ENCODE results near the gene COL18A1. TPM values are rescaled to one million over a fixed set of nuclear protein-coding genes. Genes with fewer than 3 reads are reported as not detected.
A peak's percentile ranks its signal among the peaks of the same experiment; 100 is the strongest.

Gene COL18A1
- total RNA-seq, 2 donors from 2014 or later: 56.2 to 229 TPM

GRCh38 chr21:45554477-45555175 is 149.7 kb downstream of the COL18A1 start:
- peak; percentile 73 for DNase-seq (ENCODE audit: low spot score)
- intact Hi-C loops (cut with DNase I): loop anchor here (5.0 to 10.0 kb wide), 2 partner anchors 268 to 370 kb away; no protein-coding TSS in a partner anchor
- 1% methylated on average over 28 of the region's 53 CpGs for WGBS
- Histone ChIP-seq H3K4me3 (peak overlapping the region; percentile 38 to 44), H3K9me3 (no peaks in the 10 kb centered on the region), H3K36me3 (no peaks in the 10 kb centered on the region), H3K27me3 (replicated peaks; ENCODE audit: insufficient read depth) (no peaks in the 10 kb centered on the region), H3K27ac (peak overlapping the region; percentile 61 to 85), H3K4me1 (replicated peaks) (no peaks in the 10 kb centered on the region)
- peak; percentile 51 for TF ChIP-seq POLR2AphosphoS5 (IDR thresholded peaks at IDR 0.05)
- peak; percentile 22 for TF ChIP-seq POLR2A (IDR thresholded peaks at IDR 0.05)
- peak; percentile 82 to 96 (median 92) for TF ChIP-seq CTCF (IDR thresholded peaks at IDR 0.05)

- no peak for DNase-seq (ENCODE audit: low spot score)
- H3K36me3 ChIP-seq: no peaks in the 10 kb centered on the region
- H3K27me3 ChIP-seq (replicated peaks; ENCODE audit: insufficient read depth): no peaks in the 10 kb centered on the region
- no peaks in the 10 kb centered on the region for H3K4me1 ChIP-seq (replicated peaks)
- TF ChIP-seq POLR2A (IDR thresholded peaks at IDR 0.05): no peak
- no peak for TF ChIP-seq CTCF (IDR thresholded peaks at IDR 0.05)
- TF ChIP-seq POLR2AphosphoS5 (IDR thresholded peaks at IDR 0.05): no peak
- peak overlapping the region; percentile 69 to 92 for H3K27ac ChIP-seq
- WGBS: 0% methylated on average over 8 of the region's 34 CpGs
- H3K9me3 ChIP-seq: no peaks in the 10 kb centered on the region
- intact Hi-C loops (cut with DNase I): loop anchor here (5.0 to 10.0 kb wide), 2 partner anchors 267 to 370 kb away; no protein-coding TSS in a partner anchor
- peak overlapping the region; percentile 39 to 42 for H3K4me3 ChIP-seq
These were observed 150.2 kb downstream of the COL18A1 start for GRCh38 chr21:45555251-45555556.

GRCh38 chr21:45555557-45556301 is 150.8 kb downstream of the COL18A1 start:
- no peaks in the 10 kb centered on the region for H3K9me3 ChIP-seq
- peak overlapping the region; percentile 69 to 92 for H3K27ac ChIP-seq
- H3K4me3 ChIP-seq: peak overlapping the region; percentile 39 to 42
- no peaks in the 10 kb centered on the region for H3K27me3 ChIP-seq (replicated peaks; ENCODE audit: insufficient read depth)
- TF ChIP-seq CTCF (IDR thresholded peaks at IDR 0.05): peak; percentile 54 to 97 (median 73)
- TF ChIP-seq POLR2A (IDR thresholded peaks at IDR 0.05): no peak
- H3K4me1 ChIP-seq (replicated peaks): no peaks in the 10 kb centered on the region
- 10% methylated on average over 42 of the region's 62 CpGs for WGBS
- no peaks in the 10 kb centered on the region for H3K36me3 ChIP-seq
- peak; percentile 64 for DNase-seq (ENCODE audit: low spot score)
- intact Hi-C loops (cut with DNase I): loop anchor here (2.0 to 10.0 kb wide), 3 partner anchors 43 to 369 kb away; no protein-coding TSS in a partner anchor

- 51% methylated on average over 12 of the region's 12 CpGs for WGBS
- DNase-seq (ENCODE audit: low spot score): no peak
- Histone ChIP-seq H3K4me1 (replicated peaks) (no peaks in the 10 kb centered on the region), H3K27ac (peak overlapping the region; percentile 69 to 92), H3K27me3 (replicated peaks; ENCODE audit: insufficient read depth) (no peaks in the 10 kb centered on the region), H3K4me3 (no peak overlapping the region), H3K9me3 (no peaks in the 10 kb centered on the region), H3K36me3 (no peaks in the 10 kb centered on the region)
- intact Hi-C loops (cut with DNase I): loop anchor here (2.0 to 10.0 kb wide), 3 partner anchors 43 to 369 kb away; no protein-coding TSS in a partner anchor
- no peak for TF ChIP-seq CTCF (IDR thresholded peaks at IDR 0.05)
- TF ChIP-seq POLR2A (IDR thresholded peaks at IDR 0.05): no peak
- no peak for TF ChIP-seq POLR2AphosphoS5 (IDR thresholded peaks at IDR 0.05)
These were observed 151.3 kb downstream of the COL18A1 start for GRCh38 chr21:45556302-45556644.
